22Rv1 (cell line): Measurements from ENCODE around the gene SDK1.
"Not testable (repeated sequence)": the region's sequence is repeated elsewhere in the genome, so short reads cannot be mapped to it uniquely, and the experiment has no call there.

Experiments
- H3K27ac ChIP-seq: fragments of 450-650 bp; 2 replicates; pipeline ENCODE4 v1.5.1; 2017
- ZFX ChIP-seq: fragments of 450-650 bp; IDR thresholded peaks from 2 replicates; pipeline ENCODE4 v1.6.1; 2017; ENCODE audit warnings: antibody characterized with exemption, borderline replicate concordance
- TF ChIP-seq, protein P1 (sequence below): fragments of 450-650 bp; IDR thresholded peaks from 2 replicates; pipeline ENCODE4 v1.5.1; 2017; ENCODE audit warnings: mild to moderate bottlenecking

Gene SDK1

DNA sequence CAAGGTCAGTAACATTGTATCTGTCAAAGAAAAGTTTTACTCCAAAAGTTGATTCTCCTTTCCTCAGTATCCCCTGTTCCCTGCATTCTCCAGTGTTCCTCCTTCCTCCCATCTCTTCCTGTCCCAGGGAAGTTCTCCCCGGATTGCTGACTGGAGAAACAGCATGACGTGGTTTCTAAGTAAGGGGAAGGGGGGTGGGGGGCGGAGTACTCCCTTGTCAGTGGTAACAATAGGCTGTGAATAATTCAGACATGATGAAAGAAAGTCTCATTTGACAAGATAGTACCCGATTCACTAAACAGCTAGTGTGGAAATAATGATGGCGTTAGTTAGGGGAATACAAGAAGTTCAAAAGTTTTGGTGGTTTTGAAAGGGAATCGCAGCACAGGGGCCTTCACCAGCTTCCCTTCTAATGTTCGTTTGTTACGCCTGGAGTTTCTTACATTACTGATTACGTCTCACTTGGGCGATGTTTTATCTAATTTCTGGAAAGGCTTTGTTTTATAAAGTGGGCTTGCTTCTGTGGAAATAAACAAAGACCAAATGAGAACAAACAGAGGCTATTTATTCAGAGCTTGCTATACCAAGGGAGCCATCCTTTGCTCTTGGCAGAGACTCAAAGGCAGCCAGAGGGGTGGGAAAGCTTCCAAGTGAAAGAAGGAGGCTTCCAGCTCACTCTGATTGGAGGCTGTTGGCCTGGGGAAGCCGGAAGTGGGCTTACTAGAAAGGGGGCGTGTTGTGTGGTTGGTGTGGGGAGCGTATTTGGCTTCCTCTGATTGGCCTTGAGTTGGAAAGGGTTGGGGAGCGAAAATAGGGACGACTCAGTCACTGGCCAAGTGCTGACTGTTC is 453.7 kb downstream of the SDK1 start:
- TF ChIP-seq, protein P1, sequence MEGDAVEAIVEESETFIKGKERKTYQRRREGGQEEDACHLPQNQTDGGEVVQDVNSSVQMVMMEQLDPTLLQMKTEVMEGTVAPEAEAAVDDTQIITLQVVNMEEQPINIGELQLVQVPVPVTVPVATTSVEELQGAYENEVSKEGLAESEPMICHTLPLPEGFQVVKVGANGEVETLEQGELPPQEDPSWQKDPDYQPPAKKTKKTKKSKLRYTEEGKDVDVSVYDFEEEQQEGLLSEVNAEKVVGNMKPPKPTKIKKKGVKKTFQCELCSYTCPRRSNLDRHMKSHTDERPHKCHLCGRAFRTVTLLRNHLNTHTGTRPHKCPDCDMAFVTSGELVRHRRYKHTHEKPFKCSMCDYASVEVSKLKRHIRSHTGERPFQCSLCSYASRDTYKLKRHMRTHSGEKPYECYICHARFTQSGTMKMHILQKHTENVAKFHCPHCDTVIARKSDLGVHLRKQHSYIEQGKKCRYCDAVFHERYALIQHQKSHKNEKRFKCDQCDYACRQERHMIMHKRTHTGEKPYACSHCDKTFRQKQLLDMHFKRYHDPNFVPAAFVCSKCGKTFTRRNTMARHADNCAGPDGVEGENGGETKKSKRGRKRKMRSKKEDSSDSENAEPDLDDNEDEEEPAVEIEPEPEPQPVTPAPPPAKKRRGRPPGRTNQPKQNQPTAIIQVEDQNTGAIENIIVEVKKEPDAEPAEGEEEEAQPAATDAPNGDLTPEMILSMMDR, result no peak
- no peak for TF ChIP-seq ZFX
- no peak overlapping the region for H3K27ac ChIP-seq

DNA sequence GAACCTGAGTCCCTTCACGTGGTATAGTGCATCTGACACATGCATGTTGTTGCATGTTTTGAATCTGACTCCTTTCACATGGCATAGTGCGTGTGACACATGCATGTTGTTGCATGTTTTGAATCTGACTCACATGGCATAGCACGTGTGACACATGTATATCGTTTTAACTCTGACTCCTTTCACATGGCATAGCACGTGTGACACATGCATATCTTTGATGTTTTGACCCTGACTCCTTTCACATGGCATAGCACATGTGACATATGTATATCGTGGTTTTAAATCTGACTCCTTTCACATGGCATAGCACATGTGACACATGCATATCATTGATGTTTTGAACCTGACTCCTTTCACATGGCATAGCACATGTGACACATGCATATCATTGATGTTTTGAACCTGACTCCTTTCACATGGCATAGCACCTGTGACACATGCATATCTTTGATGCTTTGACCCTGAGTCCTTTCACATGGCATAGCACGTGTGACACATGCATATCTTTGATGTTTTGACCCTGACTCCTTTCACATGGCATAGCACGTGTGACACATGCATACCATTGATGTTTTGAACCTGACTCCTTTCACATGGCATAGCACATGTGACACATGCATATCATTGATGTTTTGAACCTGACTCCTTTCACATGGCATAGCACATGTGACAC is 454.9 kb downstream of the SDK1 start:
- H3K27ac ChIP-seq, result not testable (repeated sequence)

- H3K27ac ChIP-seq, result no peak overlapping the region
- no peak for TF ChIP-seq ZFX
- TF ChIP-seq, protein P1, result no peak
These were observed 456.0 kb downstream of the SDK1 start for GRCh38 chr7:3757059-3757458.

GRCh38 chr7:3760651-3761050 is 459.6 kb downstream of the SDK1 start:
- TF ChIP-seq, protein P1, result no peak
- TF ChIP-seq ZFX, result no peak
- no peak overlapping the region for H3K27ac ChIP-seq

GRCh38 chr7:3762146-3762831 is 461.2 kb downstream of the SDK1 start:
- TF ChIP-seq, protein P1, result no peak
- no peak for TF ChIP-seq ZFX
- H3K27ac ChIP-seq, result no peak overlapping the region

DNA sequence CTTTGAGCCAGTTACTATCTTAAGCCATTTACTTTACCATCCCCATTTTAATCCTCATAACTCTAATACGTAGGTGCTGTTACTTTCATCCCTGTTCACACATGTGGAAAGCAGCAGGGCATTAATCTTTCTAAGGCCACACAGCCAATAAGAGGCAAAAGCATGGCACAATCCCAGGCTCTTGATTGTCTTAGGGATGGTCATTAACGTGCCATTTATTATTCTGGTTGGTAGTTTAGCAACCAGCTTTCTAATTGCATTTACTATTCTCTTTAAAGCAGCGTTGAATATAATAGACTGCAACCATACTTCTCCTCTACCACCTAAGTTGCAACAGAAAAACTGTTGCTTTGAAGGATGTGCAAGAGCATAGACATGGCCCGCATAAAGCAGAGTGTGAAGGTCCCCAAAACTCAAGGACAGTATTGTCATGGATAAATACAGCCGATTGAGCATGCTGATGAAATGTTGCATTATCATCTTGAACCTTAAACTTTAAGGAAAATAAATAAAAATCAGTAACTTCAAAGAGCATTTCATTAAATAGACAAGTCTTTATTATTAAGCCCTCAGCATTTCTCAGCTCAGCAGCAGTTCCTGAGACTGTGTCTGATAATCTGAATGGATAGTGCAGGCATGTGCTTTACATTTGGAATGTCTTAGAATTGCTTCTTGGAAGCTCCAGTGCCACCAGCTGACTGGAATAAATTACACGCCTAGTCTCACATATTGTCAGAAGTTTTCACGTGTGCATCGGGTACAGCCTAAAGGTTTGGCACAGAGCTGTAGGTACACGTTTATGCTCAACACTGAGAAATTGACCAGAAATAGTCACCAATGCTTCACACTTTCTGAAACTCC is 467.1 kb downstream of the SDK1 start:
- no peak overlapping the region for H3K27ac ChIP-seq
- no peak for TF ChIP-seq ZFX
- TF ChIP-seq, protein P1, result no peak

GRCh38 chr7:3771906-3772305 is 470.9 kb downstream of the SDK1 start:
- TF ChIP-seq, protein P1, result no peak
- TF ChIP-seq ZFX, result no peak
- H3K27ac ChIP-seq, result no peak overlapping the region
